WTC11 (cell line): ENCODE results near the gene BMPR1B.
"Not testable (repeated sequence)": the region's sequence is repeated elsewhere in the genome, so short reads cannot be mapped to it uniquely, and the experiment has no call there.

Experiments
- TF ChIP-seq, protein P1 (sequence below): fragments of 200-600 bp; IDR thresholded peaks from 2 replicates; pipeline ENCODE4 v1.8.0; 2022; ENCODE audit warnings: antibody characterized with exemption
- TF ChIP-seq, protein P2 (sequence below): sonication (generic); formaldehyde crosslinking; conservative IDR thresholded peaks from 2 replicates; pipeline ENCODE4 v1.8.1; 2022; ENCODE audit warnings: mild to moderate bottlenecking, missing genetic modification reagents

DNA sequence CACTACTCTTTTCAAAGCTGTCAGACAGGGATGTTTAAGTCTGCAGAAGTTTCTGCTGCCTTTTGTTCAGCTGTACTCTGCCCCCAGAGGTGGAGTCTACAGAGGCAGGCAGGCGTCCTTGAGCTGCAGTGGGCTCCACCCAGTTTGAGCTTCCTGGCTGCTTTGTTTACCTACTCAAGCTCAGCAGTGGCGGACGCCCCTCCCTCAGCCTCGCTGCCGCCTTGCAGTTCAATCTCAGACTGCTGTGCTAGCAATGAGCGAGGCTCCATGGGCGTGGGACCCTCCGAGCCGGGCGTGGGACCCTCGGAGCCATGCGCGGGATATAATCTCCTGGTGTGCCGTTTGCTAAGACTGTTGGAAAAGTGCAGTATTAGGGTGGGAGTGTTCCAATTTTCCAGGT is 381.7 kb downstream of the BMPR1B start:
- TF ChIP-seq, protein P1, sequence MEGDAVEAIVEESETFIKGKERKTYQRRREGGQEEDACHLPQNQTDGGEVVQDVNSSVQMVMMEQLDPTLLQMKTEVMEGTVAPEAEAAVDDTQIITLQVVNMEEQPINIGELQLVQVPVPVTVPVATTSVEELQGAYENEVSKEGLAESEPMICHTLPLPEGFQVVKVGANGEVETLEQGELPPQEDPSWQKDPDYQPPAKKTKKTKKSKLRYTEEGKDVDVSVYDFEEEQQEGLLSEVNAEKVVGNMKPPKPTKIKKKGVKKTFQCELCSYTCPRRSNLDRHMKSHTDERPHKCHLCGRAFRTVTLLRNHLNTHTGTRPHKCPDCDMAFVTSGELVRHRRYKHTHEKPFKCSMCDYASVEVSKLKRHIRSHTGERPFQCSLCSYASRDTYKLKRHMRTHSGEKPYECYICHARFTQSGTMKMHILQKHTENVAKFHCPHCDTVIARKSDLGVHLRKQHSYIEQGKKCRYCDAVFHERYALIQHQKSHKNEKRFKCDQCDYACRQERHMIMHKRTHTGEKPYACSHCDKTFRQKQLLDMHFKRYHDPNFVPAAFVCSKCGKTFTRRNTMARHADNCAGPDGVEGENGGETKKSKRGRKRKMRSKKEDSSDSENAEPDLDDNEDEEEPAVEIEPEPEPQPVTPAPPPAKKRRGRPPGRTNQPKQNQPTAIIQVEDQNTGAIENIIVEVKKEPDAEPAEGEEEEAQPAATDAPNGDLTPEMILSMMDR: not testable (repeated sequence)
- TF ChIP-seq, protein P2, sequence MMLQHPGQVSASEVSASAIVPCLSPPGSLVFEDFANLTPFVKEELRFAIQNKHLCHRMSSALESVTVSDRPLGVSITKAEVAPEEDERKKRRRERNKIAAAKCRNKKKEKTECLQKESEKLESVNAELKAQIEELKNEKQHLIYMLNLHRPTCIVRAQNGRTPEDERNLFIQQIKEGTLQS: not testable (repeated sequence)
